Natural killer cell (primary cell): Measurements from ENCODE around the gene FBXO15. TPM values are rescaled to one million over a fixed set of nuclear protein-coding genes. Genes with fewer than 3 reads are reported as not detected.
A peak's percentile ranks its signal among the peaks of the same experiment; 100 is the strongest.

Experiments
- ATAC-seq, 3 donors: fragments of 150-1000 bp in 2 of 3; fragments of 200-7000 bp in 1 of 3; cut with Tn5 transposase; 1 replicate in 1 of 3; 2 replicates in 2 of 3; pipeline ENCODE4 v1.10.0; 2021; ENCODE audit warnings: mild to moderate bottlenecking in 2 of 3, moderate library complexity in 2 of 3
- DNase-seq, 2 donors: peaks; one replicate each; pipeline versions ENCODE4 v3.0.0 to v3.0.0-alpha.2; 2013 to 2021; ENCODE audit warnings: mixed read lengths in 1 of 2
- H3K27ac ChIP-seq: one replicate; pipeline ENCODE4 v1.5.1; 2013; ENCODE audit warnings: mild to moderate bottlenecking, low read length
- H3K27me3 ChIP-seq: one replicate; pipeline ENCODE4 v1.6.1; 2013; ENCODE audit warnings: low read length; ENCODE audit not compliant: control insufficient read depth, insufficient read depth
- H3K36me3 ChIP-seq: one replicate; pipeline ENCODE4 v1.6.1; 2013; ENCODE audit warnings: low read length; ENCODE audit not compliant: control insufficient read depth, insufficient read depth
- H3K4me1 ChIP-seq: one replicate; pipeline ENCODE4 v1.6.1; 2013; ENCODE audit warnings: low read length; ENCODE audit not compliant: control insufficient read depth, insufficient read depth
- H3K4me3 ChIP-seq: one replicate; pipeline ENCODE4 v1.5.1; 2013; ENCODE audit warnings: low read length
- H3K9me3 ChIP-seq: one replicate; pipeline ENCODE4 v1.6.1; 2013; ENCODE audit warnings: low read length; ENCODE audit not compliant: control insufficient read depth, insufficient read depth
- H3K27ac Mint-ChIP-seq, 2 donors: one replicate each; pipeline ENCODE4 v1.8.0; 2022; ENCODE audit warnings: mild to moderate bottlenecking in 2 of 2, mixed read lengths in 2 of 2, moderate library complexity in 1 of 2
- H3K27me3 Mint-ChIP-seq, 2 donors: one replicate each; pipeline ENCODE4 v1.8.0; 2022; ENCODE audit warnings: low read depth in 2 of 2, mixed read lengths in 2 of 2
- H3K36me3 Mint-ChIP-seq: one replicate; pipeline ENCODE4 v1.8.0; 2022; ENCODE audit warnings: mixed read lengths
- H3K4me1 Mint-ChIP-seq, 2 donors: one replicate each; pipeline ENCODE4 v1.8.0; 2022; ENCODE audit warnings: mixed read lengths in 2 of 2
- H3K4me3 Mint-ChIP-seq: one replicate; pipeline ENCODE4 v1.8.0; 2022; ENCODE audit warnings: mild to moderate bottlenecking, moderate library complexity, mixed read lengths
- H3K9me3 Mint-ChIP-seq, 2 donors: one replicate each; pipeline ENCODE4 v1.8.0; 2022; ENCODE audit warnings: mixed read lengths in 2 of 2
- WGBS: methylation state at CpG from one replicate; pipeline ENCODE4 v1.1.7; 2013; ENCODE audit warnings: missing lambda C conversion rate; ENCODE audit not compliant: insufficient coverage; 5-methylcytosine and 5-hydroxymethylcytosine counted together
- intact Hi-C: fragments of 100-400 bp; cut with micrococcal nuclease; formaldehyde crosslinking; loops from one replicate; pipeline ENCODE4 v1.14.2; 2022
- total RNA-seq, 4 donors: library from RNA; stranded (reverse); fragments of 120-200 nt in 1 of 4; gene quantifications; one replicate each; pipeline versions ENCODE4 v1.2.3 to v1.2.4, GENCODE V29; 2013 to 2022
- TF ChIP-seq, protein P1 (sequence below): fragments of 200-600 bp; IDR thresholded peaks from one replicate; pipeline ENCODE4 v1.8.0; 2022; ENCODE audit warnings: antibody characterized with exemption

The FBXO15 gene
- total RNA-seq, 3 donors from 2014 or later (not counting 1 experiment from before 2014, with no cell fraction given): 0.50 to 2.6 (median 0.87) TPM

DNA sequence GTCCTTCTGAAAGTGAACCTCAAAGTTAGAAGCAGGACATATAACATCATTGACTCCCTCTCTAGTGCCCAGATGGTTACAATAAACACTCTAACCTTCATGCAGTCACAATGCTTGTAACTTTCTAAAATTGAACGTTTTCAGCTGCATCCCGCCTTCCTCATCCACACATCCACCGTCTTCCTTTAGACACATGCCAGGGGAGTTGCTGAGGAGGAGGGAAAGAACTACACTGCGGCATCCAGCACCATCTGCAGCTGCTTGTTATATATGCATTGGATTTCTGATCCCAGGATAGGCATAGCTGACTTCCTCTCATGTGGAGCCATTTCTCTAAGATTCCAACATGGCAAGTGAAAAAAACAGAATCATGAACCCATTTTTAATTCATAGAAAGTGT is 96.8 kb downstream of the FBXO15 start:
- no peak for ATAC-seq
- Mint-ChIP-seq H3K9me3 (peaks cover under 1 to 5% of the 10 kb centered on the region in 2 donors), H3K27ac (no peak overlapping the region), H3K4me1 (no peaks in the 10 kb centered on the region), H3K27me3 (peaks cover 3 to 14% of the 10 kb centered on the region in 2 donors), H3K36me3 (peaks cover 9% of the 10 kb centered on the region), H3K4me3 (no peak overlapping the region)
- Histone ChIP-seq H3K4me3 (no peak overlapping the region), H3K27ac (no peak overlapping the region), H3K36me3 (no peaks in the 10 kb centered on the region), H3K27me3 (no peaks in the 10 kb centered on the region), H3K9me3 (peaks cover 4% of the 10 kb centered on the region), H3K4me1 (no peaks in the 10 kb centered on the region)
- intact Hi-C loops: no loop called here
- DNase-seq: no peak
- 100% methylated on average over 1 of the region's 4 CpGs for WGBS
- TF ChIP-seq, protein P1, sequence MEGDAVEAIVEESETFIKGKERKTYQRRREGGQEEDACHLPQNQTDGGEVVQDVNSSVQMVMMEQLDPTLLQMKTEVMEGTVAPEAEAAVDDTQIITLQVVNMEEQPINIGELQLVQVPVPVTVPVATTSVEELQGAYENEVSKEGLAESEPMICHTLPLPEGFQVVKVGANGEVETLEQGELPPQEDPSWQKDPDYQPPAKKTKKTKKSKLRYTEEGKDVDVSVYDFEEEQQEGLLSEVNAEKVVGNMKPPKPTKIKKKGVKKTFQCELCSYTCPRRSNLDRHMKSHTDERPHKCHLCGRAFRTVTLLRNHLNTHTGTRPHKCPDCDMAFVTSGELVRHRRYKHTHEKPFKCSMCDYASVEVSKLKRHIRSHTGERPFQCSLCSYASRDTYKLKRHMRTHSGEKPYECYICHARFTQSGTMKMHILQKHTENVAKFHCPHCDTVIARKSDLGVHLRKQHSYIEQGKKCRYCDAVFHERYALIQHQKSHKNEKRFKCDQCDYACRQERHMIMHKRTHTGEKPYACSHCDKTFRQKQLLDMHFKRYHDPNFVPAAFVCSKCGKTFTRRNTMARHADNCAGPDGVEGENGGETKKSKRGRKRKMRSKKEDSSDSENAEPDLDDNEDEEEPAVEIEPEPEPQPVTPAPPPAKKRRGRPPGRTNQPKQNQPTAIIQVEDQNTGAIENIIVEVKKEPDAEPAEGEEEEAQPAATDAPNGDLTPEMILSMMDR: no peak

DNA sequence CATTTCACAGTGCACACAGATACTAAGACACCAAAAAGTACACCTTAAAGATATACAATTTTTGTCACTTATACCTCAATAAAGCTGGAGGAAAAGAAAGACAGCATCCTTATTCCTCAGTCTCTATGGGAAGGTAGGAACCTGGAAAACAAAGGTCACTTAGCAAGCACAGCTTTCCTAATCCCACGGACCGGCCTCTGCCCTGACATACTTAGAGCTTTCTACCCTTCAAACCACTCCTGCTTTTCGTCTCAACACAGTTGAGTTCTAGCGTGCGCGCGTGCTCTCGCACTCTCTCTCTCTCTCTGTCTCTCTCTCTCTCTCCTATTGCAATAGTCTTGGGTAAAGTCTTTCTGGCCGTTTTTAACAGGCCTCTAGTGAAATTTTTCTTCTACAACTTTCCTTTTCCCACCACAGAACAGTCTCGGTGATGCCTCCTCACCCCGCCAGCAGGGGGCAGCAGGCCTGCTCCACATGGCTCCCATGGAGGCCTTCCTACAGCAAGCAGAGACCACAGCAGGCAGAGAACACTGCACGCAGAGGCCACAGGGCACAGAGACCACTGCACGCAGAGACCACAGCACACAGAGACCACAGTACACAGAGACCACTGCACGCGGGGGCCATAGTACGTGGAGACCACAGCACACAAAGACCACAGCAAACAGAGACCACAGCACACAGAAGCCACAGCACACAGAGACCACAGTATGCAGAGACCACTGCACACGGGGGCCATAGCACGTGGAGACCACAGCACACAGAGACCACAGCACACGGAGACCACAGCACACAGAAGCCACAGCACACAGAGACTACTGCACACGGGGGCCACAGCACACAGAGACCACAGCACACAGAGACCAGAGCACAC is 106.9 kb downstream of the FBXO15 start:
- TF ChIP-seq, protein P1: peak; percentile 16

DNA sequence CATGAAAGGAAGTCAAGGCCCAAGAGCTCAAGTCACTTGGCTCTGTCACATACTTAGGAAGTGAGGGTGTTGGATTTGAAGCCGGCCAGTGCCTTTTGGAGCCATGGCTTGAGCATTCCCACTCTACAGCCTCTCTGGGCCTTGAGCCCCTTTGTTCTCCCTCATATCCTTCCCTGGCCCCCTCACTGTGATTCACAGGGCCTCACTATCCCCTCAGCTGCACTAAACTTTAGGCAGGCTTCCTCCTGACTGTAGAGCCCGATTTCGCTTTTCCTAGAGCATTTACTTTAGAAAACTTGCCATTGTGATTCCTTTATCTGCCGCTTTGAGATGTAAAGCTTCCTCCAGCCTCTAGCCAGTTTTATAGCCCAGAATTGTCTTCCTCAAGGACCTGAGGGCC is 107.6 kb downstream of the FBXO15 start:
- intact Hi-C loops: no loop called here
- Histone ChIP-seq H3K27ac (no peak overlapping the region), H3K27me3 (no peaks in the 10 kb centered on the region), H3K4me3 (no peak overlapping the region), H3K4me1 (no peaks in the 10 kb centered on the region), H3K9me3 (no peaks in the 10 kb centered on the region), H3K36me3 (no peaks in the 10 kb centered on the region)
- TF ChIP-seq, protein P1: no peak
- no peaks in the 10 kb centered on the region for H3K4me1 Mint-ChIP-seq
- no peak overlapping the region for H3K4me3 Mint-ChIP-seq
- ATAC-seq (no peak), DNase-seq (no peak)
- H3K9me3 Mint-ChIP-seq: no peaks in the 10 kb centered on the region
- WGBS: 96% methylated on average over 4 of the region's 4 CpGs
- H3K36me3 Mint-ChIP-seq: no peaks in the 10 kb centered on the region
- H3K27me3 Mint-ChIP-seq: peaks cover 0 to 4% of the 10 kb centered on the region in 2 donors
- H3K27ac Mint-ChIP-seq: no peak overlapping the region

More for the DNA sequence above, 106.9 kb downstream of the FBXO15 start:
- no peaks in the 10 kb centered on the region for H3K36me3 ChIP-seq
- no peak overlapping the region for H3K27ac ChIP-seq
- H3K4me3 Mint-ChIP-seq: no peak overlapping the region
- H3K36me3 Mint-ChIP-seq: no peaks in the 10 kb centered on the region
- H3K4me1 ChIP-seq: no peaks in the 10 kb centered on the region
- intact Hi-C loops: no loop called here
- H3K4me3 ChIP-seq: no peak overlapping the region
- WGBS: 69% methylated on average over 20 of the region's 20 CpGs
- no peaks in the 10 kb centered on the region for H3K9me3 Mint-ChIP-seq
- H3K27me3 ChIP-seq: no peaks in the 10 kb centered on the region
- ATAC-seq: no peak
- peaks cover 0 to 4% of the 10 kb centered on the region in 2 donors for H3K27me3 Mint-ChIP-seq
- no peaks in the 10 kb centered on the region for H3K9me3 ChIP-seq
- no peak overlapping the region for H3K27ac Mint-ChIP-seq
- DNase-seq: peak in 1 of 2 donors; percentile 74
- H3K4me1 Mint-ChIP-seq: no peaks in the 10 kb centered on the region
